OCI-LY1 (cell line): ENCODE data around the gene CLCN7.

ENCODE experiments used
- H2AFZ ChIP-seq: fragments of 200-600 bp; sonication (generic), shearing (Covaris generic); 2 replicates; pipeline ENCODE4 v1.6.0; 2014; ENCODE audit warnings: antibody characterized with exemption, mild to moderate bottlenecking, low read length
- H3F3A ChIP-seq: fragments of 200-600 bp; sonication (generic), shearing (Covaris generic); 2 replicates; pipeline ENCODE4 v1.6.0; 2014; ENCODE audit warnings: mild to moderate bottlenecking, antibody characterized with exemption, low read length, moderate library complexity; ENCODE audit not compliant: insufficient read depth
- H3K27ac ChIP-seq: fragments of 200-600 bp; sonication (generic); 2 replicates; pipeline ENCODE4 v1.5.1; 2014; ENCODE audit warnings: low read length, mixed run types, mild to moderate bottlenecking, low read depth; ENCODE audit not compliant: poor library complexity, severe bottlenecking
- H3K27me3 ChIP-seq: fragments of 200-600 bp; sonication (generic); 2 replicates; pipeline ENCODE4 v1.6.0; 2014; ENCODE audit warnings: antibody characterized with exemption, mild to moderate bottlenecking, low read length, moderate library complexity; ENCODE audit not compliant: insufficient read depth
- H3K36me3 ChIP-seq: fragments of 200-600 bp; sonication (generic); 2 replicates; pipeline ENCODE4 v1.6.1; 2014; ENCODE audit warnings: mild to moderate bottlenecking, antibody characterized with exemption, low read length, moderate library complexity, mixed read lengths; ENCODE audit not compliant: insufficient read depth
- H3K4me1 ChIP-seq: fragments of 200-600 bp; sonication (generic); 2 replicates; pipeline ENCODE4 v1.5.1; 2014; ENCODE audit warnings: mild to moderate bottlenecking, low read length, moderate library complexity; ENCODE audit not compliant: insufficient read depth, severe bottlenecking
- H3K4me2 ChIP-seq: fragments of 200-600 bp; sonication (generic), shearing (Covaris generic); 2 replicates; pipeline ENCODE4 v1.6.1; 2014; ENCODE audit warnings: low read length
- H3K4me3 ChIP-seq: fragments of 200-600 bp; sonication (generic); 2 replicates; pipeline ENCODE4 v1.5.1; 2014; ENCODE audit warnings: low read length, low read depth, mild to moderate bottlenecking, mixed read lengths; ENCODE audit not compliant: poor library complexity, severe bottlenecking
- H3K79me2 ChIP-seq: fragments of 200-600 bp; shearing (Covaris generic); 2 replicates; pipeline ENCODE4 v1.6.1; 2016; ENCODE audit warnings: mixed run types, low read length, mixed read lengths; ENCODE audit not compliant: insufficient read depth
- H3K9ac ChIP-seq: fragments of 200-600 bp; sonication (generic), shearing (Covaris generic); 2 replicates; pipeline ENCODE4 v1.6.1; 2014; ENCODE audit warnings: mild to moderate bottlenecking, low read length, mixed read lengths
- H3K9me2 ChIP-seq: fragments of 200-600 bp; sonication (generic), shearing (Covaris generic); 2 replicates; pipeline ENCODE4 v1.6.1; 2014; ENCODE audit warnings: low read depth, mild to moderate bottlenecking, low read length, mixed read lengths
- H3K9me3 ChIP-seq: fragments of 200-600 bp; shearing (Covaris generic); 2 replicates; pipeline ENCODE4 v1.6.1; 2014; ENCODE audit warnings: low read length, mixed read lengths
- H4K20me1 ChIP-seq: fragments of 200-600 bp; sonication (generic), shearing (Covaris generic); 2 replicates; pipeline ENCODE4 v1.6.0; 2016; ENCODE audit warnings: mild to moderate bottlenecking, low read length; ENCODE audit not compliant: insufficient read depth
- EZH2 ChIP-seq: fragments of 200-600 bp; sonication (generic), shearing (Covaris generic); IDR thresholded peaks from 2 replicates; pipeline ENCODE4 v1.8.0; 2017; ENCODE audit warnings: borderline replicate concordance, mixed run types, mild to moderate bottlenecking, antibody characterized with exemption, low read length, moderate library complexity, mixed read lengths
- TF ChIP-seq, protein P1 (sequence below): fragments of 200-600 bp; sonication (generic), shearing (Covaris generic); IDR thresholded peaks from 2 replicates; pipeline ENCODE4 v1.5.1; 2017; ENCODE audit warnings: mild to moderate bottlenecking, antibody characterized with exemption, low read length, moderate library complexity, mixed read lengths

CLCN7 gene

DNA sequence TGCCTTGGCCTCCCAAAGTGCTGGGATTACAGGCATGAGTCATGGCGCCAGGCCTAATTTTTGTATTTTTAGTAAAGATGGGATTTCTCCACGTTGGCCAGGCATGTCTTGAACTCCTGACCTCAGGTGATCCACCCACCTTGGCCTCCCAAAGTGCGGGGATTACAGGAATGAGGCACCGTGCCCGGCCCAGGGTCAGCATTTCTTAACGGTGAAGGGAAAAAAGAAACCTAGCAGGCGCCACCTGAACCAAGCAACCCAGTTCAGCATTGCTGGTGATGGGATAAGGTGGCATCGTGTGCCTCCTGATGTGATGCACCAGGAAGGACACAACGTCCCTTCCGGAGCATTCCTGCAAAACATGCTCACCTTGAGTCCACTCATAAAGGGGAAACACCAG lies 2.2 kb upstream of the CLCN7 start:
- no peak overlapping the region for H3K9ac ChIP-seq

DNA sequence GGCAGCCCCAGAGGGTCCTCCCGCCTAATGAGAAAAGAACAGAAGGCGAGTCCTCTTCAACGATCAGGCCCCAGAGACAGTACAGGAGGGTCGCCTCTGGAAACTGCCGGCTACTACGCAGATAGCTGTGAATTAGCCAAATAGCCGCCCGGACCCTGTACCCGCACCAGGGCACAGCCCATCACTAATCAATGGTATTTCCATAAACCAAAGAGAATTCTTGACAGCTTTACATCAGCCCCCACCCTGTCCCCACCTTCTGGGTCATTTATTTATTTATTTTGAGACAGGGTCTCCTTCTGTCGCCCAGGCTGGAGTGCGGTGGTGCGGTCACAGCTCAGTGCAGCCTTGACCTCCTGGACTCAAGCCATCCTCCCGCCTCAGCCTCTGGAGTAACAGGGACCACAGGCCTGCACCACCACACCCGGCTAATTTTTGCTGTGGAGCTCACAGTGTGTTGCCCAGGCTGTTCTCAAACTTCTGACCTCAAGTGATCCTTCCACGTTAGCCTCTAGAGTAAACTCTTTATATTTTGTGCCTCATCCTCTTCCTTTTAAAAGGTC lies 805 bp upstream of the CLCN7 start:
- peak overlapping the region; percentile 74 for H3K4me3 ChIP-seq
- no peaks in the 10 kb centered on the region for H3K9me2 ChIP-seq
- no peak overlapping the region for H3K27ac ChIP-seq

More for the DNA sequence above, 2.2 kb upstream of the CLCN7 start:
- Histone ChIP-seq H3K4me1 (peaks cover 27% of the 10 kb centered on the region), H3K9me3 (no peaks in the 10 kb centered on the region), H3K9me2 (no peaks in the 10 kb centered on the region), H3F3A (no peaks in the 10 kb centered on the region), H2AFZ (no peak overlapping the region), H3K36me3 (no peaks in the 10 kb centered on the region; the same call in 1 of the 2 replicates), H3K27me3 (peaks cover 4% of the 10 kb centered on the region; the same call in 1 of the 2 replicates), H3K27ac (no peak overlapping the region), H3K4me2 (no peak overlapping the region), H3K4me3 (no peak overlapping the region), H4K20me1 (no peaks in the 10 kb centered on the region), H3K79me2 (0 out of 2 replicates have a peak, but pooled peaks cover 5% of the 10 kb centered on the region)
- TF ChIP-seq EZH2 = no peak
- TF ChIP-seq, protein P1, sequence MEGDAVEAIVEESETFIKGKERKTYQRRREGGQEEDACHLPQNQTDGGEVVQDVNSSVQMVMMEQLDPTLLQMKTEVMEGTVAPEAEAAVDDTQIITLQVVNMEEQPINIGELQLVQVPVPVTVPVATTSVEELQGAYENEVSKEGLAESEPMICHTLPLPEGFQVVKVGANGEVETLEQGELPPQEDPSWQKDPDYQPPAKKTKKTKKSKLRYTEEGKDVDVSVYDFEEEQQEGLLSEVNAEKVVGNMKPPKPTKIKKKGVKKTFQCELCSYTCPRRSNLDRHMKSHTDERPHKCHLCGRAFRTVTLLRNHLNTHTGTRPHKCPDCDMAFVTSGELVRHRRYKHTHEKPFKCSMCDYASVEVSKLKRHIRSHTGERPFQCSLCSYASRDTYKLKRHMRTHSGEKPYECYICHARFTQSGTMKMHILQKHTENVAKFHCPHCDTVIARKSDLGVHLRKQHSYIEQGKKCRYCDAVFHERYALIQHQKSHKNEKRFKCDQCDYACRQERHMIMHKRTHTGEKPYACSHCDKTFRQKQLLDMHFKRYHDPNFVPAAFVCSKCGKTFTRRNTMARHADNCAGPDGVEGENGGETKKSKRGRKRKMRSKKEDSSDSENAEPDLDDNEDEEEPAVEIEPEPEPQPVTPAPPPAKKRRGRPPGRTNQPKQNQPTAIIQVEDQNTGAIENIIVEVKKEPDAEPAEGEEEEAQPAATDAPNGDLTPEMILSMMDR = no peak

DNA sequence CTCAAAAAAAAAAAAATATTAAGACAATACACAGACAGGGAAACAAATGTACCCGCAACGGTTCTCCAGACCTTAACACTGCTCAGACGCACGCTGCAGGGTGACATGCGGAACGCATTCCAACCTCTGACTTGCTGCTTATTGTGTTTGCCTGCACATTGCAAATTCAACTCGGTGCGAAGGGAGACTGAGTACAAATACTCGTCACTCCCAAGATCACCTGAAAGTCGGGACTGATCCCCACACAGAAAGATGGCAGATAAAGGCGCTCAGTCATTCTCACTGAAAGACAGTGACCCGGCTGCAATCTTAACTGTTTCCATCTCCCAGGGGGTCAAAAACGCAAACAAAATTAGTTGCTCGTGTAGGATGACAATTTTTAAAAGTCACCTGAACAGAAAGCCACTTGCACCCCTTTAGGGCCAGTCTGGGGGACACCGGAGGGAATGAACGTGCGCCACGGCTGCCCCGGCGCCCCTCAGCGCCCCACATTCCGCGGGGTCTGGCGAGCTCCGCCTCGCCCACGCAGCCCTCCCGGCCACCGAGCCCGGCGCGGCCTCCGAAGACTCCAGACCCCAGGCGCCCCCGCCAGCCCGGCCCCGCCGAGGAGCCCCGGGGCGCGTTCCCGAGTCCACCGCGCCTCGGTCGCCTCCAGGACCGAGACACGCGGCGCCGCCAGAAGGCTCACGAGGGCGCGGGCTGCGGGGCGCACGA lies 589 bp downstream of the CLCN7 start:
- H3K79me2 ChIP-seq = peaks cover 6% of the 10 kb centered on the region

More for the DNA sequence above, 805 bp upstream of the CLCN7 start:
- Histone ChIP-seq H3K27me3 (no peaks in the 10 kb centered on the region), H4K20me1 (no peaks in the 10 kb centered on the region), H3F3A (no peaks in the 10 kb centered on the region), H3K36me3 (no peaks in the 10 kb centered on the region; the same call in 1 of the 2 replicates), H3K9ac (peak overlapping the region; percentile 95), H3K79me2 (0 out of 2 replicates have a peak, but pooled peaks cover 5% of the 10 kb centered on the region), H2AFZ (no peak overlapping the region), H3K4me1 (peaks cover 27% of the 10 kb centered on the region), H3K4me2 (peak overlapping the region; percentile 93), H3K9me3 (no peaks in the 10 kb centered on the region)
- TF ChIP-seq EZH2 = no peak
- TF ChIP-seq, protein P1 = no peak

More for the DNA sequence above, 589 bp downstream of the CLCN7 start:
- H3K4me1 ChIP-seq = peaks cover 27% of the 10 kb centered on the region
- H3K27ac ChIP-seq = no peak overlapping the region
- no peaks in the 10 kb centered on the region for H3K9me2 ChIP-seq
- no peaks in the 10 kb centered on the region for H3K9me3 ChIP-seq
- H3K36me3 ChIP-seq = no peaks in the 10 kb centered on the region; the same call in 1 of the 2 replicates
- H4K20me1 ChIP-seq = no peaks in the 10 kb centered on the region
- peak overlapping the region; percentile 74 for H3K4me3 ChIP-seq
- H3K4me2 ChIP-seq = peak overlapping the region; percentile 93
- H3F3A ChIP-seq = no peaks in the 10 kb centered on the region
- H2AFZ ChIP-seq = no peak overlapping the region
- no peaks in the 10 kb centered on the region for H3K27me3 ChIP-seq
- no peak for TF ChIP-seq EZH2
- TF ChIP-seq, protein P1 = no peak
- H3K9ac ChIP-seq = peak overlapping the region; percentile 95
